Right atrium auricular region (tissue), 2 donors: ENCODE data around the gene UBE2S. TPM values are rescaled to one million over a fixed set of nuclear protein-coding genes. Genes with fewer than 3 reads are reported as not detected.

Experiments used
- DNase-seq: peaks from one replicate; pipeline ENCODE4 v3.0.0-alpha.2; 2019; ENCODE audit warnings: low spot score
- H3K27ac ChIP-seq, 2 donors: fragments of 200-600 bp; sonication (generic); 1 replicate in 1 of 2; 2 replicates in 1 of 2; pipeline ENCODE4 v1.5.1; 2016 to 2019
- H3K27me3 ChIP-seq, 2 donors: fragments of 200-600 bp; sonication (generic); one replicate each; pipeline versions ENCODE4 v1.5.1 to v1.6.0; 2017 to 2019
- H3K36me3 ChIP-seq: fragments of 200-600 bp; sonication (generic); one replicate; pipeline ENCODE4 v1.5.1; 2016
- H3K4me1 ChIP-seq, 2 donors: fragments of 200-600 bp; sonication (generic); one replicate each; pipeline versions ENCODE4 v1.5.1 to v1.6.0; 2017 to 2019
- H3K4me3 ChIP-seq, 2 donors: fragments of 200-600 bp; sonication (generic); 1 replicate in 1 of 2; 2 replicates in 1 of 2; pipeline ENCODE4 v1.5.1; 2017 to 2019; ENCODE audit warnings: mild to moderate bottlenecking in 1 of 2, moderate library complexity in 1 of 2
- H3K9me3 ChIP-seq, 2 donors: fragments of 200-600 bp; sonication (generic); one replicate each; pipeline ENCODE4 v1.5.1; 2019
- total RNA-seq, 2 donors: library from RNA; depleted of rRNA; stranded (reverse); fragments of >200 nt; gene quantifications; one replicate each; pipeline ENCODE4 v1.1.0, GENCODE V29; 2016
- TF ChIP-seq, protein P1 (sequence below), 2 donors: fragments of 200-600 bp; sonication (generic); IDR thresholded peaks; one replicate each; pipeline ENCODE4 v1.5.1; 2019; ENCODE audit warnings: antibody characterized with exemption in 2 of 2

UBE2S gene
- total RNA-seq, 2 donors from 2014 or later: 19.1 to 22.0 TPM

DNA sequence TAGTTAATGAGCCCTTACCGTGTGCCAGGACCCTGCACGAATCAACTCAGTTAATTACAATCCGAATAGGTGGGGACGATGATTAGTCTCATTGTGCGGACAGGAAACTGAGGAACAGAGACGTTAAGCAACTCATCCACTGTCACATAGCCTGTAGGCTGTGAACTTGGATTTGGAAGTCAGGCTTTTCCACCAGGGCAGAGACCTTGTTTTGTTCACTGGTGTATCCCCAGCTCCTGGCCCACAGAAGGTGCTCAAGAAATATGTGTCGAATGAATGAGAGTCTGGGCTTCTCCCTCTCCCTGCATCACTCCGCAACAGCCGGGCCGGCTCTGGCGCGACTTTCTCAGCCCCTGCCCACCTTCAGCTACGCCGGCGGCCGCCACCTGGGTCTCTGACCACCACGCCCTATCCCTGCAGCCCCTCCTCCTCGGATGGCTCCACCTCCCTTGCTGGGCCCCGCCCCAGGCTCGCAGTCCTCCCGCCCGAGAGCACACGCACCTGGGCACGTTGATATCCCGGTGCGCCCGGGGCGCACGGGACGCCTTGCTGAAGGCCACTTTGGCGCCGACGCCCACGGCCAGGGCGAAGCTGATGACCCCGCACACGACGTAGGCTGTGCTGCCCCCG is 34.2 kb upstream of the UBE2S start:
- DNase-seq: no peak
- no peak overlapping the region for H3K4me3 ChIP-seq
- H3K36me3 ChIP-seq: no peaks in the 10 kb centered on the region
- TF ChIP-seq, protein P1, sequence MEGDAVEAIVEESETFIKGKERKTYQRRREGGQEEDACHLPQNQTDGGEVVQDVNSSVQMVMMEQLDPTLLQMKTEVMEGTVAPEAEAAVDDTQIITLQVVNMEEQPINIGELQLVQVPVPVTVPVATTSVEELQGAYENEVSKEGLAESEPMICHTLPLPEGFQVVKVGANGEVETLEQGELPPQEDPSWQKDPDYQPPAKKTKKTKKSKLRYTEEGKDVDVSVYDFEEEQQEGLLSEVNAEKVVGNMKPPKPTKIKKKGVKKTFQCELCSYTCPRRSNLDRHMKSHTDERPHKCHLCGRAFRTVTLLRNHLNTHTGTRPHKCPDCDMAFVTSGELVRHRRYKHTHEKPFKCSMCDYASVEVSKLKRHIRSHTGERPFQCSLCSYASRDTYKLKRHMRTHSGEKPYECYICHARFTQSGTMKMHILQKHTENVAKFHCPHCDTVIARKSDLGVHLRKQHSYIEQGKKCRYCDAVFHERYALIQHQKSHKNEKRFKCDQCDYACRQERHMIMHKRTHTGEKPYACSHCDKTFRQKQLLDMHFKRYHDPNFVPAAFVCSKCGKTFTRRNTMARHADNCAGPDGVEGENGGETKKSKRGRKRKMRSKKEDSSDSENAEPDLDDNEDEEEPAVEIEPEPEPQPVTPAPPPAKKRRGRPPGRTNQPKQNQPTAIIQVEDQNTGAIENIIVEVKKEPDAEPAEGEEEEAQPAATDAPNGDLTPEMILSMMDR (IDR thresholded peaks at IDR 0.05): no peak
- H3K27ac ChIP-seq: no peak overlapping the region
- peaks cover 0 to 19% of the 10 kb centered on the region in 2 donors for H3K4me1 ChIP-seq
- H3K9me3 ChIP-seq: no peaks in the 10 kb centered on the region
- H3K27me3 ChIP-seq: peaks cover 21 to 49% of the 10 kb centered on the region in 2 donors

DNA sequence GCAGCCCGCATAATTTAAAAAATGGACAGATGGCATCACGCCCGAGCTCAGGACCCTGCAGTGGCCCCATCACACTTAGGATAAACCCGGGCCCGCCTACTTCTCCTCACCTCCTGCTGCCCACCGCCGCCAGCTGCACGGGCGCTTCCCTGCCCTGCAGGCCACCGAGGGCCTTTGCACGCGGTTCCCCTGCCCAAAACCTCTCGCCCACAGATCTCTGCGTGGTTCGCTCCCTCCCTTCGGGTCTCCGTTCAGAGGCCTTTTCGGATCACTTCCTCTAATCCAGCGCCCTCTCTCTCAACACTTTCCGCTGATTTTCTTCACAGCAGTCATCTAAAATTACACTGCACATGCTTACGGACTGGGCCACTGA is 33.7 kb upstream of the UBE2S start:
- no peak for DNase-seq
- peaks cover 21 to 49% of the 10 kb centered on the region in 2 donors for H3K27me3 ChIP-seq
- TF ChIP-seq, protein P1 (IDR thresholded peaks at IDR 0.05): no peak
- H3K4me1 ChIP-seq: peaks cover 0 to 19% of the 10 kb centered on the region in 2 donors
- no peaks in the 10 kb centered on the region for H3K9me3 ChIP-seq
- H3K4me3 ChIP-seq: no peak overlapping the region
- no peaks in the 10 kb centered on the region for H3K36me3 ChIP-seq
- no peak overlapping the region for H3K27ac ChIP-seq

DNA sequence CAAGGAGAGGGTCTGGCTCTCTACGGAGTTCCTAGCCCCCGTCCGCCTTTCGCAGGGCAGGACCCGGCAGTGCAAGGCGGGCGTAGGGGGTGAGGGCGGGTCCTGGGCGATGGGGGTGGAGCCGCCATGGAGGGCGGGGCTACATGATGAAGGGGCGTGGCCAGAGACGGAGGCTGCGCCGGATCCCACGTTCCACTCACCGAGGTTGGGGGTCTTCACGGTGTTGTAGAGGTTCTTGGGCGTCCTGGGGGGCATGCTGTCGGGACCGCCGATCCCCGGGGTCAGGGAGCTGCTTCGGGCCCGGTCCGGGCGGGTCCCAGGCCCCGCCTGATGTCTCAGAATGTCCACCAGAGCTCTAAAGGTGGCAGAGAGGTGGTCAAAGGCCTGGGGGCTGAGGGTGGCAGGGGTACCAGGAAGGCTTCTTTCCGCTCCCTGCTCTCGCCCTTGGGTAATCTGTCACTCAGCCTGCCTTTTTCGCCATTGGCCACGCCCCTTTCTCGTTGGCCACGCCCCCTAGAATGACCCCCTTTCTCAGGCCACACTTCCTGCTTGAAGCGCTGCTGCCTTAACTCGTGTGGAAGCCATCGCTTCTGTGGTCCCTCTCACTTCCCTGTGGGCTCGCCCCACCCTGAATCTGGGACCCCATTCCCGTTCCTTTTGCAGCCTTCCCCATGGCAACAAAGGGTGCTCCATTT is 33.0 kb upstream of the UBE2S start:
- no peak overlapping the region for H3K27ac ChIP-seq
- TF ChIP-seq, protein P1 (IDR thresholded peaks at IDR 0.05): no peak
- peaks cover 0 to 19% of the 10 kb centered on the region in 2 donors for H3K4me1 ChIP-seq
- H3K4me3 ChIP-seq: no peak overlapping the region
- no peak for DNase-seq
- no peaks in the 10 kb centered on the region for H3K36me3 ChIP-seq
- H3K9me3 ChIP-seq: no peaks in the 10 kb centered on the region
- H3K27me3 ChIP-seq: peaks cover 21 to 49% of the 10 kb centered on the region in 2 donors

DNA sequence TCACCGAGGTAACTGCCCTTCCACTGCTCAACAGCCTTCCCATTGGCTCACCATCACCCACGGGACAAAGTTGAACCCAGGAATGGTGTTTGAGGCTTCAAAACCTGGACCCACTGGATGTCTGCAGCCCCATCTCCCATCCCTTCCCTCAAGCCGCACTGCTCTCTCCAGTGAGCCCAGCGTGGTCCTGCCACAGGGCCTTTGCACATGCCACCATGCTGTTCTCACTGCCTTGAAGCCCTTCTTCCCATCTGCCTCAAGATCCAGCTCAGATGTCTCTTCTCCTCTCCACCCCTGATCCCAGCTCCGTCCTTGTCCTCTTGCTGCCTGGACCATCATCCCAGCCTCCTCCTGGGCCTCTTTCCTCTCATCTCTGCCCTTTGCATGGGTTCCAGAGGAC is 31.5 kb upstream of the UBE2S start:
- H3K27me3 ChIP-seq: peaks cover 16 to 42% of the 10 kb centered on the region in 2 donors
- no peaks in the 10 kb centered on the region for H3K9me3 ChIP-seq
- no peak overlapping the region for H3K4me3 ChIP-seq
- TF ChIP-seq, protein P1 (IDR thresholded peaks at IDR 0.05): no peak
- DNase-seq: no peak
- H3K4me1 ChIP-seq: peaks cover 0 to 19% of the 10 kb centered on the region in 2 donors
- H3K36me3 ChIP-seq: no peaks in the 10 kb centered on the region
- no peak overlapping the region for H3K27ac ChIP-seq

DNA sequence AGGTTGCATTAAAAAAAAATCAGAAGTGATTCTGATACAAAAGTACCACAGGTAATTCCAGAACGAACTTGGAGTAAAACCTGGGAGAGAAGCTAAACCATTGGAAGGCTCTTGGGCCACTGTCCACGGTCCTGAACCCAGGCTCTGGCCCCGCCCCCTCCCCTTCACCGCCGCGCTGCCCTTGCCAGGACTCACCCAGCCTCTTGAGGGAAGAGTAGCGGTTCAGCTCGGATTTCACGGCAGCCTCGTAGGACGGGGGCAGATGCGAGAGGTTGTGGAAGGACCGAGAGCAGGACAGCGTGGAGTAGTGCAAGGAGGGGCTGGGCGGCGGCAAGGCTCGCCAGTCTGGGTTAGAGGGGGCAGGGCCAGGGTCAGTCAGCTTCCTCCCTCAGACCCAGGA is 29.8 kb upstream of the UBE2S start:
- Histone ChIP-seq H3K9me3 (no peaks in the 10 kb centered on the region), H3K4me1 (peaks cover 0 to 19% of the 10 kb centered on the region in 2 donors), H3K27ac (no peak overlapping the region), H3K4me3 (no peak overlapping the region), H3K27me3 (peaks cover 11 to 46% of the 10 kb centered on the region in 2 donors), H3K36me3 (no peaks in the 10 kb centered on the region)
- no peak for DNase-seq
- TF ChIP-seq, protein P1 (IDR thresholded peaks at IDR 0.05): no peak
